PC-3 (cell line): ENCODE measurements around the gene CIAO3.

ENCODE experiments used
- CTCF ChIP-seq: fragments of 300-600 bp; sonication (generic); conservative IDR thresholded peaks from 2 replicates; pipeline ENCODE4 v1.5.1; 2017; ENCODE audit warnings: antibody characterized with exemption, low read depth, mild to moderate bottlenecking, low read length
- EZH2 ChIP-seq: fragments of 300-600 bp; sonication (generic); IDR thresholded peaks from one replicate; pipeline ENCODE4 v1.6.1; 2017; ENCODE audit warnings: antibody characterized with exemption, mild to moderate bottlenecking, low read length; ENCODE audit not compliant: unreplicated experiment

DNA sequence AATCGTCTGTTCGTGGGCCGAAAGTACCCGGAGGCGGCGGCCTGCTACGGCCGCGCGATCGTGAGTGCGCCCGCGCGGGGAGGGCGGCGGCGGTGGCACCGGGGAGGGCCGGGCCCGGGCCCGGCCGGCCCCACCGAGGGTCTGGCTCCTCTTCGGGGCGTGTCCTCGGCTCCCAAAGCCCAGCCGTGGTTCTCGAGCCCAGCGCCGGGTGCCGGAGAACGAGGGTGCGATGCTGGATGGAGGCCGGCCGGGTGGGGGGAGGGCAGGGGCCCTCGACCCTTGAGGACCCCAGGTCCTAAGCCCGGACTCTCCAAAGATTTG, 60.2 kb downstream of the CIAO3 start:
- TF ChIP-seq EZH2, result no peak
- TF ChIP-seq CTCF, result no peak
